HUDEP-2 (cell line): ENCODE measurements around the gene SLC12A7.
"Not testable (repeated sequence)": the region's sequence is repeated elsewhere in the genome, so short reads cannot be mapped to it uniquely, and the experiment has no call there.

Experiments
- DNase-seq, 76 experiments: peaks; one replicate each; lab custom pipeline; 2025; ENCODE audit not compliant: unreplicated experiment in 76 of 76; lab: John Stamatoyannopoulos, UW

Gene SLC12A7

DNA sequence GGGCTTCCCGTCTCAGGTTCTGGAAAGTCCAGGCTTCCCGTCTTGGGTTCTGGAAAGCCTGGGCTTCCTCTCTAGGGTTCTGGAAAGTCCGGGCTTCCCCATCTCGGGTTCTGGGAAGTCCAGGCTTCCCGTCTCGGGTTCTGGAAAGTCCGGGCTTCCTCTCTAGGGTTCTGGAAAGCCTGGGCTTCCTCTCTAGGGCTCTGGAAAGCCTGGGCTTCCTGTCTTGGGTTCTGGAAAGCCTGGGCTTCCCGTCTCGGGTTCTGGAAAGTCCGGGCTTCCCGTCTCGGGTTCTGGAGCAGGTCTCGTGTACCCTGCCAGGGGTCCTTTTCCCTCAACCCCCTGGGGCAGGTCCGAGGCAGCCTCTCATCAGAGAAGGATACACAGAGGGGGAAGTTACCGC lies 28.8 kb downstream of the SLC12A7 start:
- DNase-seq: not testable (repeated sequence)

DNA sequence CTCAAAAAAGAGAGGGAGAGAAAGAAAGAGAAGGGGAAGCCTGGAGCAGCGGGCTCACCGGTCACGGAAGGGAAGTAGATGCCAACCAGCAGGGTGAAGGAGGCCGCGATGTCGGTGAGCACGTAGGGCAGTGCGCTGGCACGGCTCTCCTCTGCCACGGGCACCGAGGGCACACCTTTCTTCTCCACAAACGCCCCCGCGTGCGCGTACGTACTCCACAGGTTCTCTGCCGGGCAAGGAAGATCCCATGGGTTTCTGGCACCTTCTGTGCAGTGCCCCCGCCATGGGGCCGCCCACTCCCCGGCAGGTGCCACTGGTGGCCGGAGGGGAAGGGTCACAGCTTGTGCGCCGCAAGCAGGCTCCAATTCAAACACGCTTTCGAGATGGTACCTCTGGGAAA lies 30.3 kb downstream of the SLC12A7 start:
- no peak for DNase-seq

DNA sequence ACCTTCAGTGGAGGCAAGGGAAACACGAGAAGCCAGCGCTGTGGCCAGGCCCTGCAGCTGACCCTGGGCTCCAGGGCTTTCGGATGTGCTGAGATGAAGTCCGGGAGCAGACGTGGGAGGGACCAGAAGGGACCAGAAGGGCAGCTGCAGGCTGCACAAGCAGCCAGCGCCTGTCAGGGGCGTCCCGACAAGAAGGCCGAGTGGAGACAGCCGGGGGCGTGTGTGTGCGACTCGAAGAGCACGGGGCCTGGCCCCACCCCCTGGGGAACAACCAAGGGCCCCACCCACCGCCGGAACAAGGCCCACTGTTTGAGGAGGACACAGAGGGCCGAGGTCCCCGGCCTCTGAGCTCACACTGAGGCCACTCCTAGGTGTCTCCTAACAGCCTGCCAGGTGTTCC lies 31.4 kb downstream of the SLC12A7 start:
- peak in 1 of 76 experiments; percentile 17 for DNase-seq

DNA sequence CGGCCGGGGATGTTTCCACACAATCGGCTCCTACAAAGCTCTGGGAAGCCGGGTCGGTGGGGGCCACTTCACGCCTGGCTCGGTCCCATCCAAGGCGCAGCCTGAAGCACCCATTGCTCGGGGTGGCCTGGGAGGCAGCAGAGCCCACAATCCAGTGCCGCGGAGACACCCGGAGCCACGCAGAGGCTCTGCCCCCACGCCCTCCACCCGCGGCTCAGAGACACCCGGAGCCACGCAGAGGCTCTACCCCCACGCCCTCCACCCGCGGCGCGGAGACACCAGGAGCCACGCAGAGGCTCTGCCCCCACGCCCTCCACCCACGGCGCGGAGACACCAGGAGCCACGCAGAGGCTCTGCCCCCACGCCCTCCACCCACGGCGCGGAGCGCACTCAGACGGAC lies 31.9 kb downstream of the SLC12A7 start:
- no peak for DNase-seq

DNA sequence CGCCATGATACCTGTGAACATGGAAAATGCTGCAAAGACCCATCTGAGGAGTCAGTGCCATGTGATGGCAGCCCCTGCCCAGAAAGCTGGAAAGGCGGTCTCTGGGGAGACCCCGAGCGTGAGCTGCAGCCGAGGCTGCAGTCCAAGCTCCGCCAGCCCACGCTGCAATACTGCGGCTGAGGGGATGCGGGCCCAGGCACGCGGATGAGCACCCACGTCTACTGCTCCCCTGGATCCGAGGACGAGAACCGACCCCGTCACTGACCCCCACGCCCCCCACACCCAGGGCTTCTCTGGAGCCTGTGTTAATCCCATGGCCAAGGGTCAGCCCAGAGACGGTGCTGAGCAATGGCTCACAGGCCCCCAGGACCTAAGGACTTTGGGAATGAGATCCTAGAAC lies 32.4 kb downstream of the SLC12A7 start:
- no peak for DNase-seq

DNA sequence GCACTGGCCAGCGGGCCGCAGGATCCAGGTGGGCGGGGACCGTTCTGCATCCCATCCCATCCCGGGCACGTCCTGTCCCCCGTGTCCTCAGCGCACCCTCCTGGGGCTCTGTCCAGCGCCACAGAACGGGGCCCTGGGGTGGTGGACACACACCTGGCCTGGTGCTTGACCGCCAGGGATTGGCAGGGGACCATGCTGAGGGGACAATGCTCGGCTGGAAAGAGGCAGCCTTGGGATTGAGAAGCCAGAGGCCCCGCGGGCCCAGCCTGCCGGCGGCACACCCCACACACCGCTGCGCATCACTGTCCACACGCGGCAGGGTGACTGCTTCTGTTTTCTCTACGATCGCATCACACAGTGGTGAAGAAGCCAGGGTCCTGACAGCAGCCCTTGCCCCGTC lies 33.0 kb downstream of the SLC12A7 start:
- DNase-seq: no peak

DNA sequence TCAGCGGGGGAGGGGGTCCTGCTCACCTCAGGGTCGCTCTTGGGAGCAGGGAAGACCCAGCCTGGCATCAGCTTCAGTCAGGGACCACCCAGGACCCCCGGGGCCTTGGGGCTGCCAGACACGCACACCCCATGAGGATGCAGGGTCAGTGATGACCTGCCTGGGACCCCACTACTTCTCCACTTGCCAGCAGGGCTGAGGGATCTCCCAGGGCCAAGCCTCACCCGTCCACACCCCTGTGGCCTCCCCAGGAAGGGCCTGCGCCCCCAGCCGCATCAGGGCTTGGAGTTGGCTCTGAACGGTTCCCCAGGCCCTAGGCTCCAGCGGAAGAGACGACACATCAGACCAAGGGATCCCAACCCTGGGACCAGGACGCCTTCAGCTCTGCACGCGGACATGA lies 33.7 kb downstream of the SLC12A7 start:
- DNase-seq: no peak

DNA sequence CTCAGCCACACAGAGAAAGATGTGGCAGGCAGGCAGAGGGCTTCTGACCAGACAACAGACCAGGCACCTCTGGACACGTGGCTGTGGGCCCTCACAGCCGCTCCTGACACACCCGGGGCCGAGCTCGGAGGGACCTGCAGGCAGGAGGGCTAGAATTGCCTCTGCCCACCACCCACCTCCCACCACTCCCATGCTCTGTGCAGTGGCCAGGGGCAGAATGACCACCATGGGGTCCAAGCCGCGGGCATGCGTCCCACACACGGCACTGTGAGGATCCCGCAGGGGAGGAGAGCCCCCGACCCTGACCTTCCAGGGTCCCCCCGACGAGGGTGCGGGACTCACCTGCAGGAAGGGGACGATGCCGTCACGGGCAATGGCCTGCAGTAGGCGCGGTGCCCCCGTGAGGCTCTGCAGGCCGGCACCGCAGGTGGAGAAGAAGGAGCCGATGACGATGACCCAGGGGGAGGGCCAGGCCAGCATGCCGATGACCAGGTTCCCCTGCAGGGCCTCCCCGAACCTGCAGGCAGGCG lies 34.3 kb downstream of the SLC12A7 start:
- no peak for DNase-seq

DNA sequence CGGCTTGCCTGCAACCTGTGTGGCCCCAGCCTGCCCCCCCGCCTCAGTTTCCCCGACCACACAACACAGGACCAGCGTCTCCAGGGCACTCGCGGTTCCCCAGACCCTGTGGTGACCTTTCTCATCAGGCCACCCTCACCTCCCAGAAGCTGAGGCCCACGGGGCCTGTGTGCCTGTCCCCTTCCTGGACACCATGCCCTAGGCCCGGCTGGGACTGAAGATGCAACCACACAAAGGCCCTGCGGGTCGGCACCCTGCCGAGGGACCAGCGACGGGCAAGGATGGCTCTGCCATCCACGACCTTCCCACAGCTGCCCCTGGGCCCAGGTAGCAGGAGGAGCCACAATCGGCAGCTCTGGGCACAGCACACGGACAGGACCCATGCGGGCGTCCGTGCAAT lies 34.8 kb downstream of the SLC12A7 start:
- no peak for DNase-seq

DNA sequence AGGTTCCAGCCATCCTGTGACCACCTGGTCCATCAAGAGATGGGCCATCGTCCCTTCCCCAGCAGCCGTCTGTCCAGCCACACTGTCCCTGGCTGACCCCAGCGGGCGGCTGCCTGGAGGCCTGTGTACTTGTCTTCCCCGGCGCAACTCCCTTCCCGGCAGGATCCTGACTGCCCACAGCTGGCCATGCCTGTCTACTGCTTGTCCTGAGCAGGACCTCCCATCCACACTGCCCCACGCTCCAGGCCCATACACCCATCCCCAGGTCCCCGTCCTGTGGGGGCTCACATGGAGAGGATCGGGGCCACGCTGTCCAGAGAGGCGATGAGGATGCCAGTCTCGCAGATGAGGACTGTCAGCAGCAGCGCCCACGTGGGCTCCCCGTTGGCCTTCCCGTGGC lies 35.5 kb downstream of the SLC12A7 start:
- DNase-seq: no peak

DNA sequence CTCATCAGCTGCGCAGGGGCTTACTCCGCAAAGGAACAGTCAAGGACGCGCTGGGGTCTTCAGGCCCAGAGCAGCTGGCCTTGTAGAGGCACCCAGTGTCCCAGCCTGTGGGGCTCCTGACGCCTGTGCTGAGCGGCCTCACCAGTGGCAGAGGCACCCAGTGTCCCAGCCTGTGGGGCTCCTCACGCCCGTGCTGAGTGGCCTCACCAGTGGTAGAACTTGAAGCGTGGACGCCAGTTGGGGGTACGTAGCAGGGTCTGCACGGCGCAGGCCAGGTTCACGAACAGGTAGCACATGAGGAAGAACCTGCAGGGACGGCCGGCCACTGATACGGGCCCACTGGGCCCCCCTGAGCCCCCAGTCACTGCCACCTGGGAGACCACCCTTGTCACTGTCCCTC lies 35.9 kb downstream of the SLC12A7 start:
- DNase-seq: no peak

DNA sequence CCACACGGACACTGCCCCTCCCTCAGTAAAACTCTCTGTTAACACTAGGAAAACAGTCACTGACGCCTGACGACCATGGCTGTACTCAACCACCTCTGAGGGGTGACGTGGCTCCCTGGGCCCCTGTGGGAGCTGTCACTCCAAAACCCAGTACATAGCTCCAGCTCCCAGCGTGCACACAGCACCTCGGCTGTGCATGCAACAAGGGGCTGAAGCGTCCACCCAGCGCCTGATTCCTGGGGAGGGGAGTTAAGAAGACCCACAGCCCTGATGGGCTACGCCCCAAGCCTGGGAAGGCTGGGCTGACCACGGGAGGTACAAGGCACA lies 36.3 kb downstream of the SLC12A7 start:
- no peak for DNase-seq

DNA sequence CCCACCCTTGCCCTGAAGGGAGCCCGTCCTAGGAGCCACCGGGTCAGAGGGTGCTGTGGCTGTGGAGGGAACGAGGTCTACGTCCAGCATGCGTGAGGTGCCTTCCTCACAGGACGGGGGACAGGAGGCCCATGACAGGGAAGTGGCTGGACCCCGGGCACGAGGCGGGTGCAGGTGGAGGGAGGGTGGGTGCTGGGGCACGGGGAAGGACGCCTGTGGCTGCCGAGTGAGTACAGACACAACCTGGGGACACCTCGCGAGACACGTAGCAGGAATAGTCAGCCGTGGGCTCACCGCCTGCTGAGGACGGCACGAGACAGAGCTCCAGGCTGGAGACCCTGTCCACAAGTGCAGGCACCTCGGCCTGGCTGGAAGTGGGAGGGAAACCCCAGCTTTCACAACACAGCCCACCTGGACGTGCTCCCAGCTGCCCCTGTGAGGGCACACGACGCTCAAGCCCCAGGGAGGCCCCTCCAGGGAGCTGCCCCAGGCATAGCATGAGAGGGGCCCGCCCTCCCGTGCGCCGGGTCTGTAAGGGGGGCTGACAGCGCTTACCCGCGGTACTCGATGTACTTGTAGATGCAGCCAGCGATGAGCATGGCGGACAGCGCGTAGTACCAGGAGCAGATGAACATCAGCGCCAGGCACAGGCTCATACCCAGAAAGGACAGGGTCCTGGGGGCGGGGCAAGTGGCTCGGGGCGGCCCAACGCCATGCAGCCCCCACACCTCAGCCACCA lies 36.9 kb downstream of the SLC12A7 start:
- DNase-seq: no peak

DNA sequence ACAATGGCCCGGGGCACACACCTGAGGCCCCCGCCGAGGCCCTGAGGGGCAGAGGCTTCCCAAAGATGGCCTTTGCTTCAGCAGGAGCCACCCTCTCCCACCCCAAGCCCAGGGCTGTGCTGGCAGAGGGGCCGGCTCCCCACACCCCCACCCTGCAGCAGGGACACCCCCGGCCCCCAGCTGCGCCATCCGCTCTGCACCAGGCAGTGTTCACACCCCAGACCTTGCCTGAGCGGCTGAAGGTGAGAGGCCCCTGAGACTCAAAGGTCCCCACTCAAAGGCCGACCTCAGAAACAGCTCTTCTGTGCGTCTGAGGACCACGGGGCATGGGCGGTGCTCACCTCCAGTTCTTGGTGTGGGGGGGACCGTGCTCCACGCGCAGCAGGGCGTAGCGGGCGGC lies 37.6 kb downstream of the SLC12A7 start:
- no peak for DNase-seq

DNA sequence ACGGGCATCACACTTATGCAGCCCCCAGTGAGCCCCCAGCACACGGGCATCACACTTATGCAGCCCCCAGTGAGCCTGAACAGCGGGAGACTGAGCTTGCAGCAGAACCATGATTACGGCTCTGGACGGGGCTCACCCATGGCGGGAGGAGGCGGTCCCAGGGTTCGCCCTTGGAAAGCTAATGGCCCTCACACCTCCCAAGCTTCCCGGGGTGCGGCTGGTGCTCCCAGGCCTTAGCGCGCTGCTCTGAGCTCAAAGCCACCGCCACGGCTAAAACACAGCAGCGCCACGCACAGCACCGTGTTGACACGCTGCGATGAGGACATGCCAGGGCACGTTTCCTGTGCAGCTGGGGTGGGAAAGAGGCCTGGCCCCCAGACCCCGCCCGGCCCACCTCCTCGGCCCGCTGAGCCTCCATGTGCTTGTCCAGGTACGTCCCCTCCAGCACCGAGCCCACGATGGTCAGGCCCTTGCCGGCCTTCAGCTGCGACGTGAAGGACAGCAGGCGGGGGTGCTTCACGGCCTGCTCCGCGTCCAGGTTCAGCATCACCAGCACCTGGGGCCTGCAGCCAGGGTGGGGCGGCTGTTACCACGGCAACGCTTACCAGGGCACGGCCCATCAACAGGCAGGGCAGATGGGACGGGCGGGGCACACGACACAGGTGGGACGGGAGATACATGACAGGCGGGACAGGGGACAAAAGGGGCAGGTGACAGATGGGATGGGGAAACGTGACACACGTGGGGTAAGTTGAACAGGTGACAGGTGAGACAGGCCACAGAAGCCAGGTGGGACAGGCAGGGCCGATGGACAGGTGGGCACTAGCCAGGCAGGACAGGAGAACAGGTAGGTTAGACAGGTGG lies 38.4 kb downstream of the SLC12A7 start:
- DNase-seq: no peak

DNA sequence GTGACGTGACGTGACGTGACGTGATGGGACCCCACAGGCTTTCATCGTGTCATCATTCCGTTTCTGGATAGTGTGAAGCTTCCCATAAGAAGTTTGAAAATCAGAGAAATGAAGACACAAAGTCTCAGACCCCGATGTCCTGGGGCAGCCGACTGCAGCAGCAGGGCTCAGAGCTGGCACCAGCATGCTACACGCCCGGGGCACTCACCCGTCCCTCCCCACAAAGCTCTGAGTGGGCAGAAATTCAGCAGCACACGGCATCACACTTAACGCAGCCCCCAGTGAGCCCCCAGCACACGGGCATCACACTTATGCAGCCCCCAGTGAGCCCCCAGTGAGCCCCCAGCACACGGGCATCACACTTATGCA lies 42.2 kb downstream of the SLC12A7 start:
- DNase-seq: no peak

DNA sequence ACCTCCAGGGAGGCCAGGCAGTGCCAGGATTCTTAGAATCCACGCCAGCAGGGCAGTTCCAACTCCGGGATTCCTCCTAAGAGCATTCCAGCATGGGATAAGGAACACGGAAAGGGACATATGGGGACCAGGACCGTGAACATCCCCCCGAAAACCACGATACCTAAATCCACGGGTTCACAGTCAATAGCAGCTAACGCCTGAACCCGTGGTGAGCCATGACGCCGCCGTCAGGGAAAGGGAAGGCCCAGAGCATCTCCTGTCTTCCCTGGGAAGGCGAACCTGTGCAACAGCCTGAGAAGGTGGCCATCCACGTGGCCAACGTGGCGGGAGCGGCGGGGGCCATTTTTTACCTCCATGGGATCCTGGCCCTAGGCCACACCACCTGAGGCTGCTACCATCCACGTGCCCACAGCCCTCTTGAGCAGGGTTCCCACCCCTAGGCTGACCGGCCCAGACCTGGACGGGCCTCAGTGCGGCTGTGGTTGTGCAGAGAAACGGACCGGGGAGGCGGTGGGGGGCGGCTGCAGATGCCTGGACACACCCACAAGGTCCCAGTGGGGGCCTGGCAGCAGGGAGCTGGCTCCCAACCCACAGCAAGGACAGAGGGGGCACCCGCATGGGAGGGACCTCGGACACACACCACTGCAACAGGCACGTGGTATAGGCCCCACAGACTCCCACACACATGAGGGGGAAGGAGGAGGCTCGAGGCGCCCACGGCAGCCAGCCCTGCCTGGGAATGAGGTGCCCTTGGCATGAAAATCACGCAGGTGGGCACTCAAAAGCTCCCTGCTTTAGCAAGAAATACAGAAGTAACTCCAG lies 42.8 kb downstream of the SLC12A7 start:
- no peak for DNase-seq

DNA sequence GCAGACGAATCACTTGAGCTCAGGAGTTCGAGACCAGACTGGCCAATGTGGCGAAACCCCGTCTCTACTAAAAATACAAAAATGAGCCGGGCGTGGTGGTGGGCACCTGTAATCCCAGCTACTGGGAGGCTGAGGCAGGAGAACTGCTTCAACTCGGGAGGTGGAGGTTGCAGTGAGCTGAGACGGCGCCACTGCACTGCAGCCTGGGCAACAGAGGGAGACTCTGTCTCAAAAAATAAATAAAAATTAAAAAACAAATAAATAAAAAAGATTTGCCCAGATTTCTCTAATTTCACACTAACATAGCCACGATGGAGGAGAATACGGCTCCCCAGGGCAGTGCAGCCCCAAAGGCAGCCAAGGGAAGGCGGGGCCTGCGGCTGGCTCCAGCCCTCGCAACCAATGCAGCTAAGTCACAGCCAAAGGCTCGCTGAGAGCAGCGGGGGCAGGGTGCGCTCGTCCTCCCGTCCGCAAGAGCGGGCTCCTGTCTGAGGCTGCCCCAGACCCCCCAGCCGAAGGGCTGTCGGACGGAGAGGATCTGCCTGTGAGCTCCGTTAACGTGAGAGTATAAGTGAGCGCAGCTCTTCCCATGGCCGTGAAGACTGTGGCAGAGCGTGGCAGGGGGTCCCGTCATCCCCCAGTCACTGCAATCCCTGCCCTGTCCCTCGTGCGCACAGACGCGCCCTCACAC lies 43.5 kb downstream of the SLC12A7 start:
- DNase-seq: no peak

DNA sequence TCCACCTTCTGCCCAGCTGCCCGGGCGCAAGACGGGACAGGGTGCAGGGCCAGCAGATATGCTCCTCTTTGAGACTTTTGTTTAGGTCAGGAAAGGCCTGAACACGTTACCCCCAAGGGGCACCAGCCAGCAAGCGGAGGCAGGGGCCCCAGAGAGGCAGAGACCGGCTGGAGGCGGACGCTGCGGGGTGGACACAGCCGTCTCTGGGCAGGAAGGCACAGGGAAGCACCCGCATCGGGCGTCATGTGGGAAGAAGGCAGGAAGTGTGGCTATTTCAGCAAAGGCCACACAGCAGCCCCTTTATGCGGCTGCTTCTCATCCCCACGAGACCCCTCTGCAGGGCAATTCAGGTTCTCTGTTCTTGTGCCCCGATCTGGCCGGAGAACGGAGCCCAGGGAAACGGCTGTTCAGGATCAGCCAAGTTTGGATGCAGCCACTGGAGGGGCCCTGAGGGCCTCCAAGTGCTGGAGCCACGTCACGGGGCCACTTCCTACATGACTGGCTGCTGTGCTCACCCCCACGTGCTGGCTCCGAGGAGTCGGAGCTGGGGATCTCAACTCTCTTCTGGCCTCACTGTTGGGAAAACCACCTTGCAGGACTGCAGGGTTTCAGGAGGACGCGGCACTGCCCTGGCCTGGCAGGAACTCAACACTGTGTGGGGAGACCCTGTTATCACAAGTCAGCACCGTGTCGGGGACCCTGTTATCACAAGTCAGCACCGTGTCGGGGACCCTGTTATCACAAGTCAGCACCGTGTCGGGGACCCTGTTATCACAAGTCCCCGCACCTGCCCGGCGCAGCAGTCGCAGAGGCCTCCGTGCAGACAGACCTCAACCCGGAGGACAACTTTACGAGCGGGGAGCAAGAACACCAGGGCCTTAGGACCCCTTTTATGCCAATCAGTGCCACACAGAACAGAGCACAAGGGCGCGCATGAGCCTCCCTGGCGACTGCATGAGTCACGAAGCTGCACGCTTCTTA lies 44.4 kb downstream of the SLC12A7 start:
- DNase-seq: peak in 75 of 76 experiments; percentile 21 to 94 (median 78)
